ENCODE measurements around the gene SPATA20. TPM values are rescaled to one million over a fixed set of nuclear protein-coding genes. Genes with fewer than 3 reads are reported as not detected.
A peak's percentile ranks its signal among the peaks of the same experiment; 100 is the strongest.

SPATA20 gene
- total and polyA plus RNA-seq, 2 of the 13 experiments (the other 11 are each of a cell fraction or from before 2014, with no cell fraction given), result 36.1 to 64.8 TPM

- no peak for TF ChIP-seq ATM (IDR thresholded peaks at IDR 0.05; ENCODE audit: borderline replicate concordance)
- no peak for TF ChIP-seq ZNF275 (CRISPR knock-in tag; IDR thresholded peaks at IDR 0.05; ENCODE audit: borderline replicate concordance)
- TF ChIP-seq ZNF678 (CRISPR knock-in tag; IDR thresholded peaks at IDR 0.05), result no peak
- TF ChIP-seq ZNF451 (CRISPR knock-in tag; IDR thresholded peaks at IDR 0.05), result no peak
- TF ChIP-seq ZNF740 (CRISPR knock-in tag; IDR thresholded peaks at IDR 0.05), result no peak
- no peak for TF ChIP-seq TMF1 (CRISPR knock-in tag; IDR thresholded peaks at IDR 0.05; ENCODE audit: low read depth)
- TF ChIP-seq ZNF619 (CRISPR knock-in tag; IDR thresholded peaks at IDR 0.05), result no peak
- TF ChIP-seq ZNF367 (CRISPR knock-in tag; IDR thresholded peaks at IDR 0.05; ENCODE audit: borderline replicate concordance), result no peak
- peak; percentile 7; the same call in 1 of the 2 replicates for TF ChIP-seq PHF20 (CRISPR knock-in tag; IDR thresholded peaks at IDR 0.05)
- TF ChIP-seq ZNF644 (CRISPR knock-in tag; IDR thresholded peaks at IDR 0.05; ENCODE audit: low read depth), result no peak
- no peak for TF ChIP-seq RBM39 (IDR thresholded peaks at IDR 0.05; ENCODE audit: low read depth, low read length, poor library complexity, severe bottlenecking)
- no peak for TF ChIP-seq ZSCAN20 (CRISPR knock-in tag; IDR thresholded peaks at IDR 0.05; ENCODE audit: borderline replicate concordance)
- TF ChIP-seq HOXA9 (CRISPR knock-in tag; IDR thresholded peaks at IDR 0.05; ENCODE audit: borderline replicate concordance), result no peak
- TF ChIP-seq ZNF746 (CRISPR knock-in tag; IDR thresholded peaks at IDR 0.05), result no peak
- TF ChIP-seq PCBP1 (IDR thresholded peaks at IDR 0.05; ENCODE audit: borderline replicate concordance, low read depth, low read length), result no peak
- TF ChIP-seq ZNF17 (CRISPR knock-in tag; IDR thresholded peaks at IDR 0.05), result no peak
- TF ChIP-seq SNAPC4 (CRISPR knock-in tag; IDR thresholded peaks at IDR 0.05), result no peak
- no peak for TF ChIP-seq ZNF180 (CRISPR knock-in tag; IDR thresholded peaks at IDR 0.05; ENCODE audit: borderline replicate concordance, low read depth)
- TF ChIP-seq NONO (IDR thresholded peaks at IDR 0.05), result no peak
- TF ChIP-seq NONO (CRISPR knock-in tag; conservative IDR thresholded peaks at IDR 0.05), result no peak
- peak; percentile 39; the same call in 1 of the 2 replicates for TF ChIP-seq ZNF274 (CRISPR knock-in tag; IDR thresholded peaks at IDR 0.05)
- peak; percentile 42; the same call in 1 of the 2 replicates for TF ChIP-seq ZNF891 (CRISPR knock-in tag; IDR thresholded peaks at IDR 0.05)
- TF ChIP-seq ETS1 (CRISPR knock-in tag; IDR thresholded peaks at IDR 0.05), result no peak
Observed at GRCh38 chr17:50550661-50551432, 3.9 kb downstream of the SPATA20 start (continued).

Measured in HepG2 (cell line).